ENCODE results near the gene CHST10.

- TF ChIP-seq CTCF (conservative IDR thresholded peaks at IDR 0.05), result no peak
- TF ChIP-seq EZH2 (IDR thresholded peaks at IDR 0.05; ENCODE audit: low read depth), result no peak
Observed at GRCh38 chr2:100392715-100393114, 24.8 kb downstream of the CHST10 start.
